Progenitor cell of endocrine pancreas (in vitro differentiated cells): ENCODE results near the gene CNTN5. TPM values are rescaled to one million over a fixed set of nuclear protein-coding genes. Genes with fewer than 3 reads are reported as not detected.

Experiments used
- DNase-seq: peaks from one replicate; pipeline ENCODE4 v3.0.0; 2021; ENCODE audit warnings: low spot score; ENCODE audit not compliant: unreplicated experiment
- H3K27ac Mint-ChIP-seq: 2 replicates; pipeline ENCODE4 v1.8.0; 2021; ENCODE audit warnings: mild to moderate bottlenecking, moderate library complexity, mixed read lengths
- H3K27me3 Mint-ChIP-seq: 2 replicates; pipeline ENCODE4 v1.8.0; 2021; ENCODE audit warnings: mixed read lengths
- H3K36me3 Mint-ChIP-seq: 2 replicates; pipeline ENCODE4 v1.8.0; 2022; ENCODE audit warnings: mixed read lengths; ENCODE audit not compliant: insufficient read depth
- H3K4me1 Mint-ChIP-seq: 2 replicates; pipeline ENCODE4 v1.8.0; 2021; ENCODE audit warnings: low read depth, mixed read lengths
- H3K4me3 Mint-ChIP-seq: 2 replicates; pipeline ENCODE4 v1.8.0; 2021; ENCODE audit warnings: low read depth, mild to moderate bottlenecking, moderate library complexity, mixed read lengths
- H3K9me3 Mint-ChIP-seq: 2 replicates; pipeline ENCODE4 v1.8.0; 2021; ENCODE audit warnings: low read depth, mixed read lengths
- total RNA-seq: library from RNA; stranded (reverse); gene quantifications from 2 replicates; pipeline ENCODE4 v1.2.1, GENCODE V29; 2021
- TF ChIP-seq, protein P1 (sequence below): fragments of 200-600 bp; sonication (generic); IDR thresholded peaks from one replicate; pipeline ENCODE4 v1.5.0; 2021; ENCODE audit warnings: antibody characterized with exemption, mild to moderate bottlenecking; ENCODE audit not compliant: unreplicated experiment

The CNTN5 gene
- total RNA-seq, 1 donor from 2014 or later = 0.50 TPM

DNA sequence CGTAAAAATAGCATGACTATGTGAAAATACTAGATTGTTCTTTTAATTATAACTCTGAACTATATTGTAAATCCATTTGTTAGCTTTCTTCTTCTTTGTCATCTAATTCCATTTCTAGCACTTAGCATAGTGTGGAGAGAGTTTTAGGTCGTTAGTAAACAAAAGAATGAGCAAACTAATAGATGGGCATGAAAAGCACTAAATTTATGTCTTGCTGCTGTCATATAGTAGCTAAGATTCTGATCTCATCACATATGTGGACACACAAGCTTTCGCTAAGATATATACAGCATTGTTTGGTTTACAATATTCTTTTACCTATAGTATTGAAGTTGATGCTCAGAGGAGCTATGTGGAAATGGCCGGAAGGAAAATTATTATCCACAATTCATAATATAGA, 370.5 kb downstream of the CNTN5 start:
- no peaks in the 10 kb centered on the region for H3K9me3 Mint-ChIP-seq

DNA sequence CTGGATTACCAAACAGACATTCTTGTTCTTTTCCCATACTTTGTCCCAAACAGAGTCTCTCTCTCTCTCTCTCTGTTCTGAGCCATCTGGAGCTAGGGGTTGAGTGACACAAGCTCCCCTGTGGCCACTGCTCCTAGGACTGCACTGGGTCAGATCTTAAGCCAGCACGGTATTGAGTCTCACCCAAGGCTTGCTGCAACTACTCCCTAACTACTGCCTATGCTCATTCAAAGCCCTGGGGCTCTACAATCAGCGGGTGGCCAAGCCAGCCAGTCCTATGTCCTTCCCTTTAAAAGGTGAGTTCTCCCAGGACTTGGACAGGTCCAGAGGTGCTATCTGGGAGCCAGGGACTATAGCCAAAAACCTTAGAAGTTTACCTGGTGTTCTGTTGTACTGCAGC, 385.6 kb downstream of the CNTN5 start:
- H3K9me3 Mint-ChIP-seq = no peaks in the 10 kb centered on the region
- no peaks in the 10 kb centered on the region for H3K27me3 Mint-ChIP-seq
- no peak overlapping the region for H3K4me3 Mint-ChIP-seq
- TF ChIP-seq, protein P1, sequence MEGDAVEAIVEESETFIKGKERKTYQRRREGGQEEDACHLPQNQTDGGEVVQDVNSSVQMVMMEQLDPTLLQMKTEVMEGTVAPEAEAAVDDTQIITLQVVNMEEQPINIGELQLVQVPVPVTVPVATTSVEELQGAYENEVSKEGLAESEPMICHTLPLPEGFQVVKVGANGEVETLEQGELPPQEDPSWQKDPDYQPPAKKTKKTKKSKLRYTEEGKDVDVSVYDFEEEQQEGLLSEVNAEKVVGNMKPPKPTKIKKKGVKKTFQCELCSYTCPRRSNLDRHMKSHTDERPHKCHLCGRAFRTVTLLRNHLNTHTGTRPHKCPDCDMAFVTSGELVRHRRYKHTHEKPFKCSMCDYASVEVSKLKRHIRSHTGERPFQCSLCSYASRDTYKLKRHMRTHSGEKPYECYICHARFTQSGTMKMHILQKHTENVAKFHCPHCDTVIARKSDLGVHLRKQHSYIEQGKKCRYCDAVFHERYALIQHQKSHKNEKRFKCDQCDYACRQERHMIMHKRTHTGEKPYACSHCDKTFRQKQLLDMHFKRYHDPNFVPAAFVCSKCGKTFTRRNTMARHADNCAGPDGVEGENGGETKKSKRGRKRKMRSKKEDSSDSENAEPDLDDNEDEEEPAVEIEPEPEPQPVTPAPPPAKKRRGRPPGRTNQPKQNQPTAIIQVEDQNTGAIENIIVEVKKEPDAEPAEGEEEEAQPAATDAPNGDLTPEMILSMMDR = no peak
- DNase-seq = no peak
- no peaks in the 10 kb centered on the region for H3K36me3 Mint-ChIP-seq
- no peak overlapping the region for H3K27ac Mint-ChIP-seq
- no peaks in the 10 kb centered on the region for H3K4me1 Mint-ChIP-seq

More for the DNA sequence above, 370.5 kb downstream of the CNTN5 start:
- H3K4me1 Mint-ChIP-seq = peaks cover 4% of the 10 kb centered on the region
- TF ChIP-seq, protein P1 = no peak
- no peaks in the 10 kb centered on the region for H3K36me3 Mint-ChIP-seq
- no peaks in the 10 kb centered on the region for H3K27me3 Mint-ChIP-seq
- H3K4me3 Mint-ChIP-seq = no peak overlapping the region
- H3K27ac Mint-ChIP-seq = no peak overlapping the region
- no peak for DNase-seq

DNA sequence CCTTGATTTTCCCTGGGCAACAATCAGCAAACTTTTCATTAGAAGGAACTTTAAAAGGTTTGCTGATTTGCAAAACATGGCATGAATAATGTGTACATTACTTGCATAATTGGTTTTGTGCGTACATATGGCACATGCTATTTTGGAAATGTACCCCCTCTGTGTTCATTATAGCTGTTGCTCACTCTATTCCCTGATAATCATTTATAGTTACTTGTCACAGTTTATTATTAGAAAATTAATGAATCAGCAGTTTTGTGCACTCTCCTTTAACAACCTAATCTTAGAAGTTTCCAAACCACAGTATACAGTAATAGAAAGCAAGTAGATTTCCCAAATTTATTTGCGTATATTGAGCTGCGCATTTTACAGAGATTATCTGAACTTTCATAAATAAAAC, 389.9 kb downstream of the CNTN5 start:
- TF ChIP-seq, protein P1 = no peak

DNA sequence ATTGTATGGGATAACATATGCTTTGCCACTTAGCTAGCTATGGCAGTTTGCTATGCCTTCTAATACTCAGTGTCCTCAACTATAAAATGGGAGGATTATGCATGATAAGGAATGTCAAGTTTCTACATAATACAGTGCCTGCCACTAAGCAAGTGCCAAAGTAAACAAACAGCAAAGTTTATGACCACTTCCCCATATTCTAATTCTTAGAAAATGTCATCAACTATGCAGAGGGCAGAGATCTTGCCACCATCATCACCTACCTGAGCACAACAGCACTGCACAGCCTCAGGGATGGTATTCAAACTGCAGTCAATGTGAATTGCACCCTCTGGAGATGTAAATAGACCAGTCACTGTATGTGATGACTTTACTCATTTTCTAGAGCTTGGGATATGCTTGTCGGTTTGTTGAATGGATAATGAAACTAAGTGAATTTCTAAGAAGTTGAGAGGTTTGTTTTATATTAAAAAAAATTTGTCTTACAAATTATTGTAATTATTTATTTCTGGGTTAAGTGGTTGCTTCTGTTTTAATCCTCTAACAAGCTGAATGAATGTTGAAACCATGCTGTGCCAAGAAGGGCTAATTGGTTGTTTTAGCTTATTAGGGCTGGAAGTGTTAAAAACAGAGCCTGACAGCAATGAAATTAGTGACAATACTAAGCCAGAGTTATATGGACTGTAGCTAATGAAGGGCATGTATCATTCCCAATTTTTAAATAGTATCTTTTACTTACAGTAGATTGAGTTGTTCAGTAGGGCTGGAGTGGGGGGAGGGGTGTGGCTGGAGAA, 398.4 kb downstream of the CNTN5 start:
- TF ChIP-seq, protein P1 = no peak
- DNase-seq = no peak
- Mint-ChIP-seq H3K4me3 (no peak overlapping the region), H3K36me3 (no peaks in the 10 kb centered on the region), H3K27ac (no peak overlapping the region), H3K9me3 (no peaks in the 10 kb centered on the region), H3K27me3 (no peaks in the 10 kb centered on the region), H3K4me1 (no peaks in the 10 kb centered on the region)

More for the DNA sequence above, 389.9 kb downstream of the CNTN5 start:
- Mint-ChIP-seq H3K4me1 (no peaks in the 10 kb centered on the region), H3K4me3 (no peak overlapping the region), H3K27me3 (no peaks in the 10 kb centered on the region), H3K36me3 (no peaks in the 10 kb centered on the region), H3K9me3 (no peaks in the 10 kb centered on the region), H3K27ac (no peak overlapping the region)
- DNase-seq = no peak

DNA sequence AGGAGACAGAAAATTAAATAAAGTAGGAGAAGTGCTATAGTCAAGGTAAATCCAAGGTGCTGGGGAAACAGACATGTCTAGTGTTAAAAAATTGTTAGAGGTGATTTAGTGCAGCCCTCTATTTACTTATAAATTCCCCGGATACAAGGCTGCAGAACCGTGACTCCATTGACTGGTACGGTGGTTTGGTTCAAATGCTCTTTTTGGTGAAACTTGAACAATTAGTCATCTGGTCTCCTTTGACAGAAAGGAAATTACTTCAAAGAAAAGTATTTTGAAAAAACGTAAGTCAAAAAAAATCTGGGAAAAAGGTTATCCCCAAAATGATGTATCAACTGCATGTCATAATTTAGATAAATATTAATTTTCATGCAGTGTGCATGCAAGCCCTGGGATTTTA, 399.2 kb downstream of the CNTN5 start:
- DNase-seq = no peak
- TF ChIP-seq, protein P1 = no peak
- H3K4me1 Mint-ChIP-seq = no peaks in the 10 kb centered on the region
- H3K36me3 Mint-ChIP-seq = no peaks in the 10 kb centered on the region
- no peaks in the 10 kb centered on the region for H3K27me3 Mint-ChIP-seq
- H3K27ac Mint-ChIP-seq = no peak overlapping the region
- H3K9me3 Mint-ChIP-seq = no peaks in the 10 kb centered on the region
- H3K4me3 Mint-ChIP-seq = no peak overlapping the region
